H9 (cell line): ENCODE data around the gene PLCXD1. TPM values are rescaled to one million over a fixed set of nuclear protein-coding genes. Genes with fewer than 3 reads are reported as not detected.
A peak's percentile ranks its signal among the peaks of the same experiment; 100 is the strongest.

Experiments used
- DNase-seq: peaks from one replicate; pipeline ENCODE4 v3.0.0-alpha.2; 2017
- H2AFZ ChIP-seq: one replicate; pipeline ENCODE4 v1.6.1; 2013; ENCODE audit warnings: mild to moderate bottlenecking, low read length, control low read depth, moderate library complexity
- H2AK5ac ChIP-seq: 2 replicates; pipeline ENCODE4 v1.6.1; 2013; ENCODE audit warnings: low read length, control low read depth, mixed read lengths; ENCODE audit not compliant: insufficient read length
- H2BK120ac ChIP-seq: one replicate; pipeline ENCODE4 v1.6.1; 2013; ENCODE audit warnings: low read depth, mild to moderate bottlenecking, low read length, control low read depth, inconsistent platforms; ENCODE audit not compliant: poor library complexity, severe bottlenecking
- H2BK12ac ChIP-seq: 2 replicates; pipeline ENCODE4 v1.6.1; 2013; ENCODE audit warnings: low read length, control low read depth, mixed read lengths, low read depth; ENCODE audit not compliant: insufficient read length
- H2BK15ac ChIP-seq: 2 replicates; pipeline ENCODE4 v1.6.1; 2013; ENCODE audit warnings: low read depth, low read length, control low read depth
- H2BK20ac ChIP-seq: one replicate; pipeline ENCODE4 v1.6.1; 2013; ENCODE audit warnings: low read depth, mild to moderate bottlenecking, low read length, control low read depth, inconsistent platforms; ENCODE audit not compliant: poor library complexity, severe bottlenecking
- H2BK5ac ChIP-seq: 2 replicates; pipeline ENCODE4 v1.6.1; 2013; ENCODE audit warnings: low read length, control low read depth, mixed read lengths; ENCODE audit not compliant: insufficient read length
- H3K14ac ChIP-seq: 2 replicates; pipeline ENCODE4 v1.6.1; 2013; ENCODE audit warnings: low read length, control low read depth; ENCODE audit not compliant: insufficient read depth
- H3K18ac ChIP-seq: 2 replicates; pipeline ENCODE4 v1.6.1; 2013; ENCODE audit warnings: low read depth, mild to moderate bottlenecking, mixed read lengths, low read length, control low read depth; ENCODE audit not compliant: insufficient read length
- H3K23ac ChIP-seq: 2 replicates; pipeline ENCODE4 v1.6.1; 2013; ENCODE audit warnings: low read length, control low read depth, mixed read lengths, low read depth; ENCODE audit not compliant: insufficient read length
- H3K23me2 ChIP-seq: 2 replicates; pipeline ENCODE4 v1.6.1; 2013; ENCODE audit warnings: low read depth, mild to moderate bottlenecking, mixed read lengths, low read length, control low read depth; ENCODE audit not compliant: insufficient read length, poor library complexity, severe bottlenecking
- H3K27ac ChIP-seq: 2 replicates; pipeline ENCODE4 v1.5.1; 2013; ENCODE audit warnings: low read length, control low read depth, mixed read lengths, low read depth; ENCODE audit not compliant: insufficient read length
- H3K27me3 ChIP-seq: 2 replicates; pipeline ENCODE4 v1.6.1; 2013; ENCODE audit warnings: low read length, control low read depth, inconsistent platforms; ENCODE audit not compliant: insufficient read depth
- H3K4ac ChIP-seq: 2 replicates; pipeline ENCODE4 v1.6.1; 2013; ENCODE audit warnings: low read depth, mild to moderate bottlenecking, control low read depth, inconsistent platforms, low read length, moderate library complexity
- H3K4me1 ChIP-seq: 2 replicates; pipeline ENCODE4 v1.6.1; 2013; ENCODE audit warnings: low read length, control low read depth, inconsistent platforms; ENCODE audit not compliant: insufficient read depth
- H3K4me2 ChIP-seq: 2 replicates; pipeline ENCODE4 v1.6.1; 2013; ENCODE audit warnings: low read length, control low read depth, mixed read lengths; ENCODE audit not compliant: insufficient read length, insufficient read depth
- H3K56ac ChIP-seq: 2 replicates; pipeline ENCODE4 v1.6.1; 2013; ENCODE audit warnings: low read depth, mild to moderate bottlenecking, mixed read lengths, low read length, control low read depth; ENCODE audit not compliant: insufficient read length
- H3K79me1 ChIP-seq: 2 replicates; pipeline ENCODE4 v1.6.1; 2013; ENCODE audit warnings: low read depth, mild to moderate bottlenecking, moderate library complexity, low read length, control low read depth, inconsistent platforms; ENCODE audit not compliant: insufficient read depth, poor library complexity, severe bottlenecking
- H3K79me2 ChIP-seq: 2 replicates; pipeline ENCODE4 v1.6.1; 2013; ENCODE audit warnings: low read length, control low read depth, inconsistent platforms; ENCODE audit not compliant: insufficient read depth
- H3K9ac ChIP-seq: 2 replicates; pipeline ENCODE4 v1.6.1; 2013; ENCODE audit warnings: low read length, control low read depth, mixed read lengths; ENCODE audit not compliant: insufficient read length; ENCODE audit errors: extremely low read depth
- H3K9me3 ChIP-seq: one replicate; pipeline ENCODE4 v1.6.1; 2013; ENCODE audit warnings: low read depth, low read length, inconsistent platforms; ENCODE audit not compliant: control insufficient read depth
- H3T11ph ChIP-seq: one replicate; pipeline ENCODE4 v1.6.1; 2013; ENCODE audit warnings: mild to moderate bottlenecking, low read length, control low read depth, inconsistent platforms
- H4K20me1 ChIP-seq: one replicate; pipeline ENCODE4 v1.6.1; 2013; ENCODE audit not compliant: control insufficient read depth, insufficient read length, insufficient read depth
- H4K5ac ChIP-seq: 2 replicates; pipeline ENCODE4 v1.6.1; 2013; ENCODE audit warnings: low read depth, mild to moderate bottlenecking, mixed read lengths, low read length, control low read depth; ENCODE audit not compliant: insufficient read length
- H4K8ac ChIP-seq: replicated peaks from 2 replicates; pipeline ENCODE4 v1.6.1; 2013; ENCODE audit warnings: low read length, control low read depth, mixed read lengths, low read depth; ENCODE audit not compliant: insufficient read length
- H4K91ac ChIP-seq: 2 replicates; pipeline ENCODE4 v1.6.1; 2013; ENCODE audit warnings: low read depth, mild to moderate bottlenecking, moderate library complexity, mixed read lengths, low read length, control low read depth; ENCODE audit not compliant: insufficient read length
- H3K27ac Mint-ChIP-seq, 3 experiments: 2 replicates in 2 of 3; 3 replicates in 1 of 3; pipeline ENCODE4 v1.8.0; 2020 to 2021; ENCODE audit warnings: mixed read lengths in 3 of 3, mild to moderate bottlenecking in 1 of 3, moderate library complexity in 1 of 3
- H3K27me3 Mint-ChIP-seq: 2 replicates; pipeline ENCODE4 v1.8.0; 2021; ENCODE audit warnings: low read depth, mild to moderate bottlenecking, moderate library complexity, mixed read lengths
- H3K36me3 Mint-ChIP-seq, 3 experiments: 2 replicates in 2 of 3; 3 replicates in 1 of 3; pipeline ENCODE4 v1.8.0; 2020 to 2021; ENCODE audit warnings: low read depth in 3 of 3, mixed read lengths in 3 of 3; ENCODE audit not compliant: insufficient read depth in 1 of 3
- H3K4me1 Mint-ChIP-seq, 2 experiments: 2 replicates each; pipeline ENCODE4 v1.8.0; 2020; ENCODE audit warnings: mixed read lengths in 2 of 2
- H3K4me3 Mint-ChIP-seq, 2 experiments: 2 replicates in 1 of 2; 3 replicates in 1 of 2; pipeline ENCODE4 v1.8.0; 2020 to 2021; ENCODE audit warnings: mild to moderate bottlenecking in 2 of 2, mixed read lengths in 2 of 2, moderate library complexity in 1 of 2
- H3K9me3 Mint-ChIP-seq, 2 experiments: 2 replicates in 1 of 2; 3 replicates in 1 of 2; pipeline ENCODE4 v1.8.0; 2020; ENCODE audit warnings: mild to moderate bottlenecking in 2 of 2, mixed read lengths in 2 of 2, moderate library complexity in 1 of 2
- CTCF ChIP-seq: fragments of 200-600 bp; sonication (generic); conservative IDR thresholded peaks from 3 replicates; pipeline ENCODE4 v1.8.0; 2021; ENCODE audit warnings: antibody characterized with exemption, mild to moderate bottlenecking
- WGBS: extraction: QIAGEN DNeasy Blood & Tissue Kit; methylation state at CpG from one replicate; pipeline ENCODE4 v1.1.7; 2013; ENCODE audit warnings: missing lambda C conversion rate, low lambda C conversion rate, mixed read lengths; ENCODE audit not compliant: insufficient read length; ENCODE audit errors: extremely low coverage; 5-methylcytosine and 5-hydroxymethylcytosine counted together
- total RNA-seq: library from RNA; stranded (reverse); gene quantifications from 2 replicates; pipeline ENCODE4 v1.2.1, GENCODE V29; 2021

PLCXD1 gene
- total RNA-seq, 1 experiment from 2014 or later, result 96.5 TPM

- Mint-ChIP-seq H3K9me3 (peaks cover 2 to 4% of the 10 kb centered on the region in 2 experiments; a peak in 2 of 5 replicates), H3K27ac (no peak overlapping the region), H3K4me3 (peak overlapping the region; percentile 90 to 93), H3K4me1 (peaks cover 11 to 19% of the 10 kb centered on the region in 2 experiments), H3K36me3 (peaks cover 0 to 2% (median 0%) of the 10 kb centered on the region in 3 experiments; a peak in 5 of 7 replicates), H3K27me3 (peaks cover 2% of the 10 kb centered on the region; the same call in 1 of the 2 replicates)
- peaks cover 15% of the 10 kb centered on the region for H3K23me2 ChIP-seq
- H3K4me2 ChIP-seq, result peak overlapping the region; percentile 27
- H3K79me1 ChIP-seq, result peaks cover 4% of the 10 kb centered on the region
- H4K5ac ChIP-seq, result no peak overlapping the region
- no peaks in the 10 kb centered on the region for H3K9me3 ChIP-seq
- DNase-seq, result no peak
- no peak overlapping the region for H3K4ac ChIP-seq
- no peak overlapping the region for H2BK20ac ChIP-seq
- no peak overlapping the region for H2BK12ac ChIP-seq
- no peak overlapping the region for H2AFZ ChIP-seq
- no peaks in the 10 kb centered on the region for H3K27me3 ChIP-seq
- TF ChIP-seq CTCF, result no peak
- no CpG with 5 or more reads among the region's 41 CpGs for WGBS
- no peak overlapping the region for H2BK120ac ChIP-seq
- H2AK5ac ChIP-seq, result no peak overlapping the region
- H2BK15ac ChIP-seq, result no peak overlapping the region
- no peaks in the 10 kb centered on the region for H3K4me1 ChIP-seq
- H3K9ac ChIP-seq, result peak overlapping the region; percentile 39
- H4K91ac ChIP-seq, result no peak overlapping the region
- no peak overlapping the region for H4K8ac ChIP-seq
- no peak overlapping the region for H3K27ac ChIP-seq
- H3K18ac ChIP-seq, result no peak overlapping the region
- no peaks in the 10 kb centered on the region for H3K79me2 ChIP-seq
- no peak overlapping the region for H3T11ph ChIP-seq
- H2BK5ac ChIP-seq, result no peak overlapping the region
- no peak overlapping the region for H3K14ac ChIP-seq
- no peak overlapping the region for H3K23ac ChIP-seq
- H3K56ac ChIP-seq, result no peak overlapping the region
- H4K20me1 ChIP-seq, result no peaks in the 10 kb centered on the region
Observed at GRCh38 chrX:319579-320125, 38.5 kb downstream of the PLCXD1 start.
